Pons (tissue), 1 donor: ENCODE measurements around the gene YIF1A.
"Not testable (repeated sequence)": the region's sequence is repeated elsewhere in the genome, so short reads cannot be mapped to it uniquely, and the experiment has no call there.

ENCODE experiments used
- DNase-seq: peaks from one replicate; pipeline ENCODE4 v3.0.0-alpha.2; 2016; ENCODE audit warnings: low spot score

YIF1A gene

GRCh38 chr11:66268952-66269905 lies 19.7 kb downstream of the YIF1A start:
- no peak for DNase-seq

- peak; percentile 99 for DNase-seq
Measured at GRCh38 chr11:66268244-66268951, 20.5 kb downstream of the YIF1A start, which contains the start of gene RAB1B. TSS of gene RAB1B (plus strand) at chr11:66268639. CDS start at chr11:66268680, 41 bp downstream.

- DNase-seq: peak; percentile 86
Measured at GRCh38 chr11:66267379-66268243, 21.3 kb downstream of the YIF1A start.

DNA sequence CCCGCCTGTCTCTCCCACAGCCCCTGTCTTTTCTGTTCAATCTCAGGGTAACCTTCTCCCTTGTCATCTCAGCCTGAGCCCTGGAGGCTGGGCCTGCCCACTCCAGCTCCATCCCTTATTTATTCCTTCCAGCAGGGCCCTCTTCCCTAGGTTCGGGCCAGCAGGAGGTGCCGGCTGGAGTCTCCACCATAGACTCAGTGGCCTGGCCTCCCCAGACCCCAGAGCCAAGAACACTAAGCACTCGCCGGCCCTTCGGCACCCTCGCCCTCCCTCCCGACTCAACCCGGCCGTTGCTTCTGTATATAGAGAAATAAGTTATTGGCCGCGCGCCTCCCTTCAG lies 21.9 kb downstream of the YIF1A start:
- no peak for DNase-seq

DNA sequence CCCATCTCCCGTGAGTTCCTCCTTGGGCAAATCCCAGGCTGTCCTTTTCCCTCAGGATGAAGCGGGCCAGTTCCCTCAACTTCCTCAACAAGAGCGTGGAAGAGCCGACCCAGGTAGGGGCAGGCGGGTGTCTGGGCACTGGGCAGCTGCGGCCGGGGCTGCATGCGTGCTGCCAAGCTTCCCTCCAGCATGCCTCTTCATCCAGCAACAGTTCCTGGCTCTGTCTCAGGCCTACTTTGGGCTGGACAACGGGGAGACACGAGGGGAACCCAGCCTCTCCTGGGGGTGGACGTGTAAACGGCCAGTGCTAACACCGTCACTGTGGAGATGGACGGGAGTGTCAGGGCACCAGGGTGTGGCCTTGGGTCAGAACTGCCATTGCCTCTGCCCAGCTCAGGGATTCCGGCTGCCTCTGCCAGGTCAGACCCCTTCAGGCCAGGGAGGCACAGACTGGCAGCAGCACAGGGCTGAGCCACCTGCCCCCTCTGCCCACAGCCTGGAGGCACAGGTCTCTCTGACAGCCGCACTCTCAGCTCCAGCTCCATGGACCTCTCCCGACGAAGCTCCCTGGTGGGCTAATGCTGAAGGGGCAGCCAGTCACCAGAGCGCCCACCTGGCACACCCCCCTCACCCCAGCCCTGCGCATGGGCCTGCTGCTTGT lies 22.4 kb downstream of the YIF1A start:
- DNase-seq: no peak

DNA sequence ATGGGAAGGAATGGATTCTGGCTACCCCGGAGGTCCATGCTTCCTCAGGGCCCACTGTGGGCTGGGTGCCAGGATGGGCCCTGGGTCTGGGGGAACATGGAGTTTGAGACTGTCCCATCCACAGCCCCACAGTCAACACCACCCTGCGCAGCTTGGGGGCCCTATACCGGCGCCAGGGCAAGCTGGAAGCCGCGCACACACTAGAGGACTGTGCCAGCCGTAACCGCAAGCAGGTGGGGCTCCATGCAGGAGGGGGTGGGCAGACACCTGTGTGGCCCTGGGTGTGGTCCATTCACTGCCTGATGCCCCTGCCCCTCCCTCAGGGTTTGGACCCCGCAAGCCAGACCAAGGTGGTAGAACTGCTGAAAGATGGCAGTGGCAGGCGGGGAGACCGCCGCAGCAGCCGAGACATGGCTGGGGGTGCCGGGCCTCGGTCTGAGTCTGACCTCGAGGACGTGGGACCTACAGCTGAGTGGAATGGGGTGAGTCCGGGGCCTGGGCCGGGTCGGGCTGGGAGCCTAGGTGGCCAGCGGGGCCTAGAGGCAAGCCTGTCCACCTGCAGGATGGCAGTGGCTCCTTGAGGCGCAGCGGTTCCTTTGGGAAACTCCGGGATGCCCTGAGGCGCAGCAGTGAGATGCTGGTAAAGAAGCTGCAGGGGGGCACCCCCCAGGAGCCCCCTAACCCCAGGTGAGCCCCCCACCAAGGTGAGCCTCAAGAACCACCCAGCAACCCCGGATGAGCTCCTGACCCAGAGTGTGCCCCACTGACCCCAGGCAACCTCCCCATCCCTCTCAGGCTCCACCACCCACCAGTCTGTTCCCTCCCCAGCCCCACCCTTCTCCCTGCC lies 23.2 kb downstream of the YIF1A start:
- DNase-seq: no peak

DNA sequence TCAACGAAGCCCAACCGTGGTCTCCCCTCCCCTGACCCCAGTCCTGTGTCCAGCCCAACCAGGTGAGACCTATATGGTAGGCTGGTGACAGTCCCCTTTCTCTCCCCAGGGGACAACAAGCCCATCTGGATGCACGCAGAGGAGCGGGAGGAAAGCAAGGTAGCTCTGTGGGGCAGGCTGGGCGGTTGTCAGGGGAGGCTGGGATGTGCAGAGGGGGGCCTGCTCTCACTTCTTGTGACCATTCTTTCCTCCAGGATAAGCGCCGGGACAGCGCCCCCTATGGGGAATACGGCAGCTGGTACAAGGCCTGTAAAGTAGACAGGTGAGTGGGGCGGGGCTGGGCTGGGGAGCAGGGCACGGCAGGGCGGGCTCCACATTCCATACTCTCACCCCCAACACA lies 24.0 kb downstream of the YIF1A start:
- DNase-seq: no peak

GRCh38 chr11:66264383-66264782 lies 24.6 kb downstream of the YIF1A start:
- no peak for DNase-seq

GRCh38 chr11:66263785-66264184 lies 25.2 kb downstream of the YIF1A start:
- DNase-seq: no peak

GRCh38 chr11:66263231-66263630 lies 25.7 kb downstream of the YIF1A start:
- no peak for DNase-seq

- DNase-seq: no peak
Measured at GRCh38 chr11:66262696-66263095, 26.2 kb downstream of the YIF1A start.

DNA sequence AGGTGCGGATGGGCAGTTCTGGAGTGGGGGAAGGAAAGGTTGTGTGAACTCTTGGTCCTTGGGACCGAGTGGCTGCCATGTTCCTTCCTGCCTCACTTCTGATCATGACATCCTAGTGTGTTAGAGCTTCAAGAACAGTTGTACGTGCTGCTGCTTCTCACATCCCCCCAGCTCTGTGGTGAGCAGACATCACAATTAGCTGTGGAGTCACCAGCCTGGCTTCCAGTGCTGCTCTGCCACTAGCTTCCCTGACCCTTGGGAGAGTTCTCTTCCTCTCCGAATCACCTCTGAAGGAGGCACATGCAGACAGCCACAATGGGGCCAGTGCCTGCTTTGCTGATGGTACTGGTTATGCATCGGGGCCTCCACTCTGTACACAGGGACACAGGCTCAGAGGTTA lies 26.8 kb downstream of the YIF1A start:
- no peak for DNase-seq

- DNase-seq: no peak
Measured at GRCh38 chr11:66261578-66261977, 27.4 kb downstream of the YIF1A start.

- DNase-seq: no peak
Measured at GRCh38 chr11:66259956-66260355, 29.0 kb downstream of the YIF1A start.

- no peak for DNase-seq
Measured at GRCh38 chr11:66259225-66259624, 29.7 kb downstream of the YIF1A start.

- DNase-seq: no peak
Measured at GRCh38 chr11:66258473-66258893, 30.5 kb downstream of the YIF1A start.

DNA sequence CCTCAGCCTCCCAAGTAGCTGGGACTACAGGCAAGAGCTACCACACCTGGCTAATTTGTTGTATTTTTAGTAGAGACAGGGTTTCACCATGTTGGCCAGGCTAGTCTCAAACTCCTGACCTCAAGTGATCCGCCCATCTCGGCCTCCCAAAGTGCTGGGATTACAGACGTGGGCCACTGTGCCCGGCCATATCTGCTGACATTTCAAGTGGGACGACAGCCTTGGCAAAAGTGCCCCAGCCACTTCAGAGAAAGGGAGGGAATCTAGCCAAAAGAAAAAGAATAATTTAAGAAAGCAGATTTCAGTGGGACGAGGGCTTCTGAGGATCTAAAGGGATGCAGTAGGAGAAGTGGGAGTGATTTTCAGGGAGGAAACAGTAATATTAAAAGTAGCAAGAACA lies 35.9 kb downstream of the YIF1A start:
- not testable (repeated sequence) for DNase-seq

DNA sequence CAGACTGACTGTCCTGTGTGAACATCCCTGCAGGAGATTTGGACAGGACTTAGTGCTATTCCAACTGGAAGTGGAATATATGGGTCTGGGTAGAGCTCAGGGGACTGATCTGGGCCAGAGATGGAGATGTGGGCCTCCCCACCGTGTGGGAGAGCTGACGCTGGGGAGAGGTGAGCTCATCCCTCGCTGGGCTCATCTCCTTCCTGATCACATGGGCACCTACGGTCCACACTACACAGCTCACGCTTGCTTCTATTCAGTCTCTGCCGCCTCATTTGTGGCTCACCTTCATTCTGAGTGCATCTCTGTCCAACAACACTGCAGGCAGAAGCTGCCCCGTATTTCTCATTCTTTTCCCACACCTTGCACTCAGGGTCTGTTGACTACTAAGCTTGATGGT lies 37.1 kb downstream of the YIF1A start:
- no peak for DNase-seq

DNA sequence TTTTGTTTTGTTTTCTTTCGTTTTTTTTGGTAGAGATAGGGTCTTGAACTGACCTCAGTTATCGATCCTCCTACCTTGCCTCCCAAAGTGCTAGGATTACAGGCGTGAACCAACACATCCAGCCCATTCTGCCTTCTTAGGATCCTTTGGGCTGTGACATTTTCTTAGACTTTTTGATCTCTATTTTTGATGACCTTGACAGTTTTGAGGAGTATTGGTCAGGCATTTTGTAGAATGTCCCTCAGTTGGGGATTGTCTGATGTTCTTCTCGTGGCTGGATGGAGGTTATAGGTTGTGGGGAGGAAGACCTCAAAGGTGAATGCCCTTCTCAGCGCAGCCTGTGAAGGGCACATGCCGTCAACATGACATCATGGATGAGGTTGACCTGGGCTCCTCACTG lies 40.0 kb downstream of the YIF1A start:
- no peak for DNase-seq

- no peak for DNase-seq
Measured at GRCh38 chr11:66247801-66248200, 41.1 kb downstream of the YIF1A start.

DNA sequence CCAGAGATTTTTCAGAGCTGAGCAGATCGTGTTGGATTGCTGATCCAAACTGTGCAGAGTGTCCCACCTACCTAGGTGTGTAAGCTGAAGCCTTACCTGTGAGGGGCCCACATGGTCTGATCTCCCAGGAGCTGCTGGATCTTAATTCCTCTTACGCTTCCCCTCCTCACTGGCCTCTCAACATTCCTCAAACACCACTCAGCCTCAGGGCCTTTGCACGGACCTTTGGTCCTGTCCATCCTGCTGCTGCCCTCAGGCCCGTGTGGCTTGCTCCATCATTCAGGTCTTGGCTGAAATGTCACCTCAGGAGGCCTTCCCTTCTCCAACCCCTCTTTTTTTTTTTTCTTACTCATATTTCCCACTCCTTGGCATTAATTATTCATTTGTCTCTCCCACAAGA lies 41.6 kb downstream of the YIF1A start:
- DNase-seq: no peak
